Measurements from ENCODE around the gene PDIK1L.

Gene PDIK1L

DNA sequence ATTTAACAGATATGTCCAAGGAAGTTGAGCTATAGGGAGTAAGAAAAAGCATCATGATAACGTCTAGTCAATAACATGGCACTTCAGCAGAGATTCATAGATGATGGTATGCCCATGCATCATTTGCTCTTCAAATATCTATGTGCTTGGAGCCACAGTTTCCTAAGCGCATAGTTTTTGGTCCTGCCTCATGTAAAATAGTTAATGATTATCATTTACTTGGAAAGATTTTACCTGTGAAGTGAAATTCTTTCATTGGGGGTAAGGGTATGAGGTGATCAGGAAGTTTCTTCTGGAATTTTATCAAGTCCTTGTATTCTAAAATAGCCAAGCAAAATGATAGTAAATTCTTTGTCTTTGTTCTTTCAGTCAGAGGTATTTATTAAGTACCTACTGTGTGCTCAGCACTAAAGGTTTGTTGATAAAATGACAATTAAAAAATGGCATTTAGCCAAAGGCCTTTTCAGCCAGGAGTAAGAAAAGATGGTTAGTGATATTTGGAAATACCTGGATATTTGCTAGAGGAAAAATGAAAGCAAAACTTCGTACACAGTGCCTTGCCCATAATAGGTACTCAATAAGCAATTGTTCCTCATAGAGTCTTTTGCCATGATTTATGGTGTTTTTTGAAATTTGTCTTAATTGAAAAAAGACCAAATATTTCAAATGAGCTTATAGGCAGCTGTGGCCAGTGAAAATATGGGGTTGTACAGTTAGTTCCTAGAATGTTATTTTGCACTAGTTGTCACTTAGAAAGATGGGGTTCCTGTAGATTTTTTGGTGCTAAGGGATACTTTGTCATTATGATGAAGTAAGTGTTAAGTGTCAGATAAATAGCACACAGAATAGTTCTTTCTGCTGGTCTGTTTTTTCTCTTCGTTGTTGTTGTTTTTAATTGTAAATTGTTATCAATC is 13.1 kb downstream of the PDIK1L start:
- no peak for DNase-seq

DNA sequence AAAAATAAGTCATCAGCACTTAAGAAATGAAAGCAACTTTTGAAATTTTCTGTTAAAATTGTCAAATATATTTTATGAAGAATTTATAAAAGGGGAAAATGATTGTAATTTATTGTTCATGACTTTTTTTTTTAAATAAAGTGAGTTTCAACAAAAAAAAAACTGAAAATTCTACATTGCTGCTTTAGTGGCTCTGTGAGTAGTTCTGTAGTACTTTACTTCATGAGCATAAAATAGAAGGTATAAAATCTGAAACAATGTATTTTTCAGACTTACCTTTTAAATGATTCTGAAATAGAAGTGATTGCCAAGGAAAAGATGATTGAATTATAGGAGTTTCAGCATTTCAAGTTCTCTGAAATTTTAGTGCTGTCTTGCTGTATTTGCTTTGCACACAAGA is 13.8 kb downstream of the PDIK1L start:
- DNase-seq, result no peak

DNA sequence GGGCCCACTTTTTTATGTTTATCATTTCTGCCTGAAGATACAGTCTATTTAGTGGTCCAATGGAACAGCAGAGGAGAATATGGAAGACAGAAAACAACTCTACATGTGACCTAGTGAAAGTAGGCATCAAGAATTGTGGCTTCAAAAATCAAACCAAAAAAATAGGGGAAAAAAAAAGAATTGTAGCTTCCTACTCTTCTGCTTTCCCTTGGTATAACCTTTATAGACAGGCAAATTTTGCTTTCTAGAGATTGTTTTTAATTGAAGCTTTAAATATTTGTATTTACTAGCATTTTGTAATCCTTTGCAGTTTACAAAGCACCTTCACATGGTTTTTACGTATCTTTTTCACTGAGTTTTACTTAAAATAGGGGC is 14.3 kb downstream of the PDIK1L start:
- no peak for DNase-seq

- peak; percentile 92 for DNase-seq
Observed at GRCh38 chr1:26126321-26127084, 14.9 kb downstream of the PDIK1L start.

- DNase-seq, result no peak
Observed at GRCh38 chr1:26127235-26128163, 15.9 kb downstream of the PDIK1L start.

- DNase-seq, result no peak
Observed at GRCh38 chr1:26129778-26130177, 18.2 kb downstream of the PDIK1L start.

- no peak for DNase-seq
Observed at GRCh38 chr1:26130695-26131094, 19.1 kb downstream of the PDIK1L start.

GRCh38 chr1:26132128-26132833 is 20.7 kb downstream of the PDIK1L start:
- no peak for DNase-seq

GRCh38 chr1:26132834-26133167 is 21.2 kb downstream of the PDIK1L start:
- DNase-seq, result no peak

DNA sequence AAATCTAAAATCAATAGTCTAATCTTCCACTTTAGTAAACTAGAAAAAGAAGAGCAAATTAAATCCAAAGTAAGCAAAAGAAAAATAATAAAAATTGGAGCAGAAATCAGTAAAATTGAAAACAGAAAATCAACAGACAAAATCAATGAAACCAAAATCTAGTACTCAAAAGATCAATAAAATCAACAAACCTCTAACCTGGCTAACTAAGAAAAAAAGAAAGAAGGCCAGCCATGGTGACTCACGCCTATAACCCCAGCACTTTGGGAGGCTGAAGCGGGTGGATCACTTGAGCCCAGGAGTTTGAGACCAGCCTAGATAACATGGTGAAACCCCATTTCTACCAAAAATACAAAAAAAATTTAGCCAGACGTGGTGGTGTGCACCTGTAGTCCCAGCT is 22.8 kb downstream of the PDIK1L start:
- DNase-seq, result no peak

DNA sequence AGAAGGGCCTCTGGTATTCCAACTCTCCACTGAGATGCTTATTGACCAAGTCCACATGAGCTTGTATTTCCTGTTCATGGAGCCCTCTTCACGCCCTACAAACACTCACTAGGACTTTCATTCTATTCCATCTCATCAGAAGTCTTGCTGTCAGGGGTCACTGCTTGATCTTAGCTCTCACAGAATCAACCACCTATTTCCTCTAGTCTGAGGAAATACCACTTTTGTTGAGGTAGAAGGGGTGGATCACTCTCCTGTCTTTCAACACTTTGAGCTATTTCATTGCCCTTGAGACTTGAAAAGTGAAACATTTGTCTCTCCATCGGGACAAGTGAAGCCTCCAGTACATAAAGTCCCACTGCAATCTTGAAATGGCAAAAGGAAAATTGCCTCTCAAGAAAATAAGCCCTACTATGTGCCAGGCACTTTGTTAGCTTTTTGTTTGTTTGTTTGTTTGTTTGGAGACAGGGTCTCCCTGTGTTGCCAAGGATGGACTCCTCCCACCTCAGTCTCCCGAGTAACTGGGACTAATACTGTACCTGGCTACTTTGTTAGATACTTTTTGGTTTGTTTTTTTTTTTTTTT is 27.4 kb downstream of the PDIK1L start:
- no peak for DNase-seq

GRCh38 chr1:26142159-26142558 is 30.5 kb downstream of the PDIK1L start:
- DNase-seq, result no peak

DNA sequence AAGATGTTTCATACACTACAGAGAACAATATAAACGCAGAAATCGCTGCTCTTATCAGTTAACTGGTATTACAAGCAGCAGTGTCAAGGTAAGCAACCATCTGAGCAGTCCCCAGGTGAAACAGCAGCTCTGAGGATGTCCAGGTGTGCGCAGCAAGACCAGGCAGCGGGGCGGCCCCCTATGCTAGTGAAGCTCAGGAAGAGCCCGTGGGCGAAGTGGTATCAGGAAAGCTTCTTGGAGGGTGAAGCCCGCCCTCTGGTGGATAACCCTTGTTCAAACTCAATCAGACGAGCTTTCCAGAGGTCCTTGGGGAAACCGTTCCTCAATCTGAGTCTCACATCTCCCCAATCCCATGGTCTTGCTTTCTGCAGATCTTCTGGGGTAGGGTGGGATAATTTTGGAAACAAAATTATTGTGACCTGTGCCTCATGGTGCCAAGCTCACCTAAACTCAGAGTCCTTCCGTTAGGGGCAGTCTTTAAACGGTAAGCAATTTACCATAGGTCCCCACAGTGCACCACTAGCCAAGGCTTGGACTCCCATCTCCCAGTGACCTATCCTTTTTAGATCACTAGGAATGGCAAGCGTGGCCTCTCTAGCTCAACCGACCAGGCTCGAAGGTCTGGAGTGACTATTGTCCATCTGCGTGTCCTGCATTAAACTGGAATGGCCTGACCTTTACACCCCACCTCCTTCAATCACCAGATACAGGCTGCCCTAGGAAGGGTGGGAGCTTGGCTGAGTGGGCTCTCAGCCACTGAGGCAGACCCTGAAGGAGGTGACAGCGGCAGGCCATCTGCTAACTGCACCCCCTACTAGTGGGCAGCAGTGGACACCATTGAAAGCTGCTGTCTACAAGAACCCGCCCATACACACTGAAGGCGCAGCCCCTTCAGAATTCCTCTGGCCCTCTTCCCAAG is 33.7 kb downstream of the PDIK1L start:
- peak; percentile 76 for DNase-seq

DNA sequence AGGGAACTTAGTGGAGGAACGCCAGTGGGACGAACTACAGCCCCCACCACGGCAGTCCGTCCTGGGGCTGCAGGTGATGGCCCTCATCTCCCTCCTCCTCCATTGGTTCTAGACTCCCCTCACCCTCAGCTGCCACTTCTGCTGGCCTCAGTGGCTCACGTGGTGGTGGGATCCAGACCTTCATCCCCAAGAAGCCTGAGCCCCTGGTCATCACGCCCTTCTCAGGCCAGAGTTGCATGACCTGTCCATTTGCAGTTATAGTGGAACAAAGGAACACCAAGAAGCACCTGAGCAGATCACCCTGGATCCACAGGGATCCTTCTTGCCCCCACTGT is 34.3 kb downstream of the PDIK1L start:
- DNase-seq, result no peak

GRCh38 chr1:26148887-26149286 is 37.3 kb downstream of the PDIK1L start:
- DNase-seq, result no peak

GRCh38 chr1:26153966-26154532 is 42.4 kb downstream of the PDIK1L start:
- no peak for DNase-seq

DNA sequence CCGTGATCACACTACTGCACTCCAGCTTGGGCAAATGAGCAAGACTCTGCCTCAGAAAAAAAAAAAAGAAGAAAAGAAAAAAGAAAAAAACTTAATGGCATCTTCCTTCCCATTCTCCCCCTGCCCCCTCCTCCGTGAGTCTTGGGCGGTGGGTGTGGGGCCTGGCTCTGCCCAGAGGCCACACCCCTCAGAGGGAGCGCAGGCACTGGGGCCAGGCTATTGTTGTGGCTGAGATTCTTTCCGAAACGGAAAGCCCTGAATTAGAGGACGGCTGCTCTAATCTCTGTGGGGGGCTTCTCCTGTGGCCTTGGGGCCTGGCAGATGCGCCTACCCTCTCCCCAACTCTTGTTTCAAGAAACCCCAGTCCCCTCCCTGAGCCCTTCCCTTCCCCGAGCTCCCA is 43.1 kb downstream of the PDIK1L start:
- no peak for DNase-seq

DNA sequence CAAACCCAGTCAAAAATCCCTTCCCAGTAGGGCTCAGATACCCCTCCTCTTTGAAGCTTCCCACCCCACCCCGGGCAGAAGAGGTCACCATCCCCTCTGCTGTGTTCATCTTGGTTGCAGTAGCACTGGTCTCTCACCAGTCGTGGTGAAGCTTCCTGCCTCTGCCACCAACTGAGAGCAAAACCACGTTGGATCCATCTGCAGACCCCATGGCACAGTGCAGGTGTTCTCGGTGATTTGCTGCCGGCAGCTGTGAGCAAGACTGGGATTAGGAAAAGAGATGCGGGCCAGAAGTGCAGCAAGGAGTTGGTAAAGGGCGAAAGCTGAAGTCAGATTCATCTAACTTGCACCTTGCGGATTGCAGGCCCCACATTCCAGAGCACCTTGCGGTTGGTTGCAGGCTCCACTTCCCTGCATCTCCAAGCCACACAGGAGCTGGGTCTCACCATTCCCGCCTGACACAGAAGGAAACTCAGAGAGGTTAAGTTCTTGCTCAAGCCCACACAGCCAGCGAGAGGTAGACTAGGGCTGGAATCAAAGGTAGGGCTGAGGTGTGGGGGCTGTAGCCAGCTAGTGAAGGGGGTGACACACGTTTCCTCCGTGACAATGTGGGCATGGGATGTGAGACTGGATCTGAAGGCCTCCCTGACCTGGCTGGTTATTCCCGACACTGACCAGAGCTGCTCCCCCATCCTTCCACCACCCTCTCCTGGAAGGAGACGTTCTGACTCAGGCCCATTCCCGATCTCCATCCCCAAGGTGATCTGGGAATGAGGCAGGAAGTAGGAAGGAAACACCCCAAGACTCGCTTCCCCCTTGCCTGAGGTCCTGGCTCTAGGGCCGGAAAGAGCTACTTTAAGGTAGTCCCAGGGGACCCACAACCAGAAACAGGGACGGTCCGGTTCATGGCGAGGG is 44.0 kb downstream of the PDIK1L start:
- no peak for DNase-seq

GRCh38 chr1:26156285-26157038 is 44.8 kb downstream of the PDIK1L start:
- no peak for DNase-seq
